CD4-positive, alpha-beta T cell (primary cell): ENCODE data around the gene HSD17B11. TPM values are rescaled to one million over a fixed set of nuclear protein-coding genes. Genes with fewer than 3 reads are reported as not detected.
A peak's percentile ranks its signal among the peaks of the same experiment; 100 is the strongest.

ENCODE experiments used
- ATAC-seq: fragments of 200-7000 bp; cut with Tn5 transposase; one replicate; pipeline ENCODE4 v1.10.0; 2022; ENCODE audit warnings: mild to moderate bottlenecking; ENCODE audit not compliant: poor library complexity
- CTCF ChIA-PET: fragments of 350-600 bp; sonication (Branson Sonifier 250); formaldehyde crosslinking; loops from one replicate; lab custom pipeline; 2021; ENCODE audit warnings: antibody characterized with exemption, inconsistent platforms; lab: Charles Lee
- POLR2A ChIA-PET: fragments of 350-600 bp; sonication (Branson Sonifier 250); formaldehyde crosslinking; loops from one replicate; lab custom pipeline; 2021; ENCODE audit warnings: antibody characterized with exemption, inconsistent platforms; lab: Charles Lee
- DNase-seq, 14 experiments: peaks; one replicate each; pipeline ENCODE4 v3.0.0-alpha.2; 2013 to 2020; ENCODE audit warnings: mixed read lengths in 2 of 14
- H3K27ac ChIP-seq, 2 donors: one replicate each; pipeline versions ENCODE4 v1.5.1 to v1.7.0; 2013; ENCODE audit warnings: low read length in 2 of 2, low read depth in 1 of 2, mild to moderate bottlenecking in 1 of 2
- H3K27me3 ChIP-seq, 2 experiments: 1 replicate in 1 of 2; 2 replicates in 1 of 2; pipeline versions ENCODE4 v1.6.1 to v1.7.0; 2013; ENCODE audit warnings: low read length in 2 of 2, control low read depth in 1 of 2, mild to moderate bottlenecking in 1 of 2, moderate library complexity in 1 of 2; ENCODE audit not compliant: insufficient read depth in 2 of 2, control insufficient read depth in 1 of 2
- H3K36me3 ChIP-seq: one replicate; pipeline ENCODE4 v1.6.1; 2013; ENCODE audit warnings: low read length, control low read depth; ENCODE audit not compliant: insufficient read depth
- H3K4me1 ChIP-seq: one replicate; pipeline ENCODE4 v1.6.1; 2013; ENCODE audit warnings: low read length, control low read depth; ENCODE audit not compliant: insufficient read depth
- H3K4me3 ChIP-seq: one replicate; pipeline ENCODE4 v1.5.1; 2013; ENCODE audit warnings: mild to moderate bottlenecking, low read length, moderate library complexity
- H3K9me3 ChIP-seq, 2 experiments: 1 replicate in 1 of 2; 2 replicates in 1 of 2; pipeline versions ENCODE4 v1.6.1 to v1.7.0; 2013; ENCODE audit warnings: low read length in 2 of 2, mild to moderate bottlenecking in 2 of 2, control low read depth in 1 of 2, moderate library complexity in 1 of 2; ENCODE audit not compliant: control insufficient read depth in 1 of 2, insufficient read depth in 1 of 2
- H3K27ac Mint-ChIP-seq: one replicate; pipeline ENCODE4 v1.8.0; 2020; ENCODE audit warnings: mixed read lengths
- H3K27me3 Mint-ChIP-seq: one replicate; pipeline ENCODE4 v1.8.0; 2021; ENCODE audit warnings: mixed read lengths
- H3K36me3 Mint-ChIP-seq: one replicate; pipeline ENCODE4 v1.8.0; 2021; ENCODE audit warnings: low read depth, mixed read lengths
- H3K4me1 Mint-ChIP-seq: one replicate; pipeline ENCODE4 v1.8.0; 2021; ENCODE audit warnings: low read depth, mixed read lengths
- H3K4me3 Mint-ChIP-seq: one replicate; pipeline ENCODE4 v1.8.0; 2020; ENCODE audit warnings: mild to moderate bottlenecking, mixed read lengths
- H3K9me3 Mint-ChIP-seq: one replicate; pipeline ENCODE4 v1.8.0; 2020; ENCODE audit warnings: mixed read lengths
- intact Hi-C, 2 experiments: fragments of 100-400 bp; cut with DNase I in 1 of 2; cut with micrococcal nuclease in 1 of 2; formaldehyde crosslinking; loops; one replicate each; pipeline versions ENCODE4 v1.15.1 to v1.9.0; 2023 to 2025; cut with DNase I, micrococcal nuclease
- total RNA-seq, 174 experiments: library from RNA in 2 of 174; stranded (reverse) in 2 of 174; gene quantifications; one replicate each; pipeline ENCODE4 v1.2.3 and lab custom pipeline; 2021 to 2026
- TF ChIP-seq, protein P1 (sequence below): fragments of 200-600 bp; IDR thresholded peaks from one replicate; pipeline ENCODE4 v1.8.0; 2022; ENCODE audit warnings: antibody characterized with exemption, mild to moderate bottlenecking

The HSD17B11 gene
- total RNA-seq, 2 experiments from 2014 or later, result 34.9 to 36.5 TPM

DNA sequence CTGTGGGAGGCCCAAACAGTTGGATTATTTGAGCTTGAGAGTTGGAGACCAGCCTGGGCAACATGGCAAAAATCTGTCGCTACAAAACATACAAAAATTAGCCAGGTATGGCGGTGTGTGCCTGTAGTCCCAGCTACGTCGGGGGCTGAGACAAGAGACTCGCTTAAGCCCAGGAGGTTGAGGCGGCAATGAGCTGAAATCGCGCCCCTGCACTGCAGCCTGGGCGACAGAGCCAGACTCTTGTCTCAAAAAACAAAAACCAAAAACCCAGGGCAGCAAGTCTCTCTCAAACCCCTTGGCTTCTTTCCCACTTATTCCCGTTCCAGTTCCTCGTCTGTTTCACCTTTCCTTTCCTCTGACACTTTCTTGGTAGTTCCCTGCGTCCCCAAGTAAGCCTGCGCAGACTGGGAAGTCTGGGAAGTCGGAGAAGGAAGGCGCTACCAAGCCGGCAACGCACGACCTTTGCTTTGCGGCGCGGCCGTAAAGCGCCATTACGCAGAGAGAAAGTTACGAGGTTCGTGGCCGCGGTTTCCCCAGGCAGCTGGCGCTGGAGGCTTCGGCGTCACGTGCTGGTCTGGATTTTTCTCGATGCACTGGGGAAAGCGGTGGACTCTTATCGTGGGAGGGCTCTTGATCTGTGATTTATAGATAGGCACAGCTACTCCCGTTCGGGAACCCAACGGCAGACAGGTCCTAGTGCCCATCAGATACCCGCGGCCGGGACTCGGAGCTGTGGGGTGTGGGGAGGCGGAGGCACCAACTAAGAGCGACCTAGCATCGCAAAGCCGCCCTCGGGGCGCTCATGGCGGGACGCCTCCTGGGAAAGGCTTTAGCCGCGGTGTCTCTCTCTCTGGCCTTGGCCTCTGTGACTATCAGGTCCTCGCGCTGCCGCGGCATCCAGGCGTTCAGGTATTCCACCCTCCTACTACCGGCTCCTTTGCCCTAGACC, 31.4 kb upstream of the HSD17B11 start, which contains the start of gene NUDT9:
NUDT9 (plus strand) TSS at position 470 of the 949 bp plus-strand sequence; CDS start at position 803, 333 bp downstream.
- peaks cover 14% of the 10 kb centered on the region for H3K36me3 Mint-ChIP-seq
- peaks cover 52% of the 10 kb centered on the region for H3K4me1 Mint-ChIP-seq
- intact Hi-C loops, result loop anchor here (1.0 to 10.0 kb wide), 3 partner anchors 31 to 418 kb away; partner anchors contain the start of gene HSD17B11 (in 1 of the 2)
- Histone ChIP-seq H3K27ac (peak within 1 kb of the TSS; percentile 76 to 87), H3K4me1 (peaks cover 31% of the 10 kb centered on the region), H3K27me3 (no peaks in the 10 kb centered on the region), H3K36me3 (no peaks in the 10 kb centered on the region), H3K4me3 (peak within 1 kb of the TSS; percentile 77), H3K9me3 (no peaks in the 10 kb centered on the region)
- TF ChIP-seq, protein P1, sequence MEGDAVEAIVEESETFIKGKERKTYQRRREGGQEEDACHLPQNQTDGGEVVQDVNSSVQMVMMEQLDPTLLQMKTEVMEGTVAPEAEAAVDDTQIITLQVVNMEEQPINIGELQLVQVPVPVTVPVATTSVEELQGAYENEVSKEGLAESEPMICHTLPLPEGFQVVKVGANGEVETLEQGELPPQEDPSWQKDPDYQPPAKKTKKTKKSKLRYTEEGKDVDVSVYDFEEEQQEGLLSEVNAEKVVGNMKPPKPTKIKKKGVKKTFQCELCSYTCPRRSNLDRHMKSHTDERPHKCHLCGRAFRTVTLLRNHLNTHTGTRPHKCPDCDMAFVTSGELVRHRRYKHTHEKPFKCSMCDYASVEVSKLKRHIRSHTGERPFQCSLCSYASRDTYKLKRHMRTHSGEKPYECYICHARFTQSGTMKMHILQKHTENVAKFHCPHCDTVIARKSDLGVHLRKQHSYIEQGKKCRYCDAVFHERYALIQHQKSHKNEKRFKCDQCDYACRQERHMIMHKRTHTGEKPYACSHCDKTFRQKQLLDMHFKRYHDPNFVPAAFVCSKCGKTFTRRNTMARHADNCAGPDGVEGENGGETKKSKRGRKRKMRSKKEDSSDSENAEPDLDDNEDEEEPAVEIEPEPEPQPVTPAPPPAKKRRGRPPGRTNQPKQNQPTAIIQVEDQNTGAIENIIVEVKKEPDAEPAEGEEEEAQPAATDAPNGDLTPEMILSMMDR, result peak; percentile 18
- peak within 1 kb of the TSS; percentile 97 for H3K27ac Mint-ChIP-seq
- H3K4me3 Mint-ChIP-seq, result peak within 1 kb of the TSS; percentile 95
- POLR2A ChIA-PET, result interaction anchor here (0.8 to 4.4 kb wide), 13 partner anchors 11 to 861 kb away, joined by 3 to 65 read pairs (median 4); partner anchors contain the start of genes HSD17B11 and KLHL8
- CTCF ChIA-PET, result interaction anchor here (1.0 to 3.4 kb wide), 3 partner anchors 28 to 46 kb away, joined by 4 to 15 read pairs (median 11); partner anchors contain the start of gene HSD17B11
- DNase-seq (peak; percentile 66 to 93 (median 80)), ATAC-seq (peak; percentile 80)
- H3K27me3 Mint-ChIP-seq, result no peaks in the 10 kb centered on the region
- no peaks in the 10 kb centered on the region for H3K9me3 Mint-ChIP-seq

DNA sequence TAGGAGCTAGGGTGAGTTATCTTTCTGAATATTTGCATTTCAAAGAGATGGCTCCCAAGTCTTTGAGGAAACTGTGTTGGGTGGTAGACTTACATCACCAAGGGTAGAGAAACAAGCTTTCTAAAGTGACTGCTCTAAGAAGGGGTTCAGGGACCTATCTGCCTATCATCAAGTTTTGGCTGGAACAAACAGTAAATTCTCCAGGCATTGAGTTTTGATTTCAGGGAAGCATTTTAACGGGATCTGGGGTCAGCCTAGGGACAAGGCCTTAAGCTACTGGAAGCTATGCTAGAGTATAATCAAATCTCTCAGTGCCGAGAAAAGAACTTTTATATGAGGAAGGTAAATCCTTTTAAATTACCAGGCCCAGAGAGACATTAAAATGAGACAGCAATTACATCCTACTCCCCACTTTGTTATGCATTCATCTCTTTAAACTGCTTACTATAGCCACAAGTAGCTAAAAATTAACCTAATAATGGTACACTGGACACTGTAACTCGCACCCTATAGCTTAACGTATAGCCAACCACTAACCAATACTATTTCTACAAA, 29.4 kb upstream of the HSD17B11 start:
- Mint-ChIP-seq H3K36me3 (peaks cover 14% of the 10 kb centered on the region), H3K4me3 (peak overlapping the region; percentile 54), H3K27ac (peak overlapping the region; percentile 97), H3K27me3 (no peaks in the 10 kb centered on the region), H3K4me1 (peaks cover 44% of the 10 kb centered on the region), H3K9me3 (no peaks in the 10 kb centered on the region)
- TF ChIP-seq, protein P1, result no peak
- ATAC-seq (no peak), DNase-seq (no peak)
- intact Hi-C loops, result loop anchor here (2.0 to 10.0 kb wide), 3 partner anchors 30 to 416 kb away; partner anchors contain the start of gene HSD17B11 (in 1 of the 2)
- Histone ChIP-seq H3K4me3 (no peak overlapping the region), H3K27ac (peak overlapping the region in 1 of 2 donors; percentile 4), H3K36me3 (no peaks in the 10 kb centered on the region), H3K9me3 (no peaks in the 10 kb centered on the region), H3K27me3 (no peaks in the 10 kb centered on the region), H3K4me1 (peaks cover 30% of the 10 kb centered on the region)
- ChIA-PET CTCF (interaction anchor here (0.6 to 3.4 kb wide), 3 partner anchors 29 to 45 kb away, joined by 3 to 15 read pairs (median 11); partner anchors contain the start of gene HSD17B11), POLR2A (interaction anchor here (4.4 kb wide), 1 partner anchor 29 kb away, joined by 65 read pairs; the partner anchor contains the start of gene HSD17B11)
